ENCODE results near the gene SERPINA12. TPM values are rescaled to one million over a fixed set of nuclear protein-coding genes. Genes with fewer than 3 reads are reported as not detected.
A peak's percentile ranks its signal among the peaks of the same experiment; 100 is the strongest.

The SERPINA12 gene
- total and polyA plus RNA-seq, 8 donors = not detected

DNA sequence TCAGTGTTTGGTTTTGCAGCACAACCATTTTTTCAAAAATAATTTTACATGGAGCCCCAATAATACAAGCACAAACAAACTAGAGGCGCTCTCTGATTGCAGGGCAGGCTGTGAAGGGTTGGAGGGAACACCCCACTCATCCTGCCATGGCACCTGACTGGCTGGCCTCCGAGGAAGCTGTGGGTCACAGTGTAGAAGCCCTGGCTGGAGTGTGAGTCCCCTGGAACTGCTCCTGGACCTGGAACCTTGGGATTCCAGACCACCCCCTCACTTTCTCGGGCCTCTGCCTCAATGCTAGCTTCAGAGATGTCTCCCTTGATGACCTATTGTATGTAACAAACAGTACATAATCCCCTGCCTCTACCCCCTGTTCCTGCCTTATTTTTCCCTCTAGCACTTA, 14.8 kb upstream of the SERPINA12 start:
- Histone ChIP-seq H3K27me3 (no peaks in the 10 kb centered on the region), H3K9me3 (no peaks in the 10 kb centered on the region), H3K27ac (no peak overlapping the region), H3K36me3 (no peaks in the 10 kb centered on the region), H3K4me1 (no peaks in the 10 kb centered on the region), H3K4me3 (no peak overlapping the region)
- TF ChIP-seq, protein P1, sequence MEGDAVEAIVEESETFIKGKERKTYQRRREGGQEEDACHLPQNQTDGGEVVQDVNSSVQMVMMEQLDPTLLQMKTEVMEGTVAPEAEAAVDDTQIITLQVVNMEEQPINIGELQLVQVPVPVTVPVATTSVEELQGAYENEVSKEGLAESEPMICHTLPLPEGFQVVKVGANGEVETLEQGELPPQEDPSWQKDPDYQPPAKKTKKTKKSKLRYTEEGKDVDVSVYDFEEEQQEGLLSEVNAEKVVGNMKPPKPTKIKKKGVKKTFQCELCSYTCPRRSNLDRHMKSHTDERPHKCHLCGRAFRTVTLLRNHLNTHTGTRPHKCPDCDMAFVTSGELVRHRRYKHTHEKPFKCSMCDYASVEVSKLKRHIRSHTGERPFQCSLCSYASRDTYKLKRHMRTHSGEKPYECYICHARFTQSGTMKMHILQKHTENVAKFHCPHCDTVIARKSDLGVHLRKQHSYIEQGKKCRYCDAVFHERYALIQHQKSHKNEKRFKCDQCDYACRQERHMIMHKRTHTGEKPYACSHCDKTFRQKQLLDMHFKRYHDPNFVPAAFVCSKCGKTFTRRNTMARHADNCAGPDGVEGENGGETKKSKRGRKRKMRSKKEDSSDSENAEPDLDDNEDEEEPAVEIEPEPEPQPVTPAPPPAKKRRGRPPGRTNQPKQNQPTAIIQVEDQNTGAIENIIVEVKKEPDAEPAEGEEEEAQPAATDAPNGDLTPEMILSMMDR (IDR thresholded peaks at IDR 0.05) = no peak
- ATAC-seq (no peak), DNase-seq (no peak), FAIRE-seq (no peak)
- intact Hi-C loops (cut with DNase I) = no loop called here
- 63 to 68% methylated on average over 3 of the region's 3 CpGs for WGBS, 2 donors

DNA sequence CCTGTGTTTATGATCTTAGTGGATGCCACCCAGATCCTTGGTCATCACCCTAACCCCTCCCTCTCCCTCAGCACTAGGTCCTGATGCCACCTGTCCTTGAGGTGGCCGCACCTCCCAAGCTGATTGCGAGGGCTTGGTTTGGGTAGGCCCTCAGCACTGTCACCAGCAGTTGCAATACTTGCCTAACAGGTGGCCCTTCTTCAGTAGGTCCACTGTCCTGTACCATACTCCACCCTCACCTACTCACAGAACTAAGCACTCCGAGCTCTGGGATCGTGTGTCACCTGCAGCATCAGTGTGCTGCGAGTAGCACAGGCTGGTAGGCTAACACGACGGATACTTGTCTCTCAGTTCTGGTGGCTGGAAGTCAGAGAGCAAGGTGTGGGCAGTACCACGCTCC, 14.0 kb upstream of the SERPINA12 start:
- Histone ChIP-seq H3K9me3 (no peaks in the 10 kb centered on the region), H3K27ac (no peak overlapping the region), H3K4me3 (no peak overlapping the region), H3K4me1 (no peaks in the 10 kb centered on the region), H3K27me3 (no peaks in the 10 kb centered on the region), H3K36me3 (no peaks in the 10 kb centered on the region)
- 83 to 84% methylated on average over 8 of the region's 8 CpGs for WGBS, 2 donors
- DNase-seq = no peak
- intact Hi-C loops (cut with DNase I) = no loop called here
- TF ChIP-seq, protein P1 (IDR thresholded peaks at IDR 0.05) = no peak
- no peak for FAIRE-seq
- ATAC-seq = no peak

DNA sequence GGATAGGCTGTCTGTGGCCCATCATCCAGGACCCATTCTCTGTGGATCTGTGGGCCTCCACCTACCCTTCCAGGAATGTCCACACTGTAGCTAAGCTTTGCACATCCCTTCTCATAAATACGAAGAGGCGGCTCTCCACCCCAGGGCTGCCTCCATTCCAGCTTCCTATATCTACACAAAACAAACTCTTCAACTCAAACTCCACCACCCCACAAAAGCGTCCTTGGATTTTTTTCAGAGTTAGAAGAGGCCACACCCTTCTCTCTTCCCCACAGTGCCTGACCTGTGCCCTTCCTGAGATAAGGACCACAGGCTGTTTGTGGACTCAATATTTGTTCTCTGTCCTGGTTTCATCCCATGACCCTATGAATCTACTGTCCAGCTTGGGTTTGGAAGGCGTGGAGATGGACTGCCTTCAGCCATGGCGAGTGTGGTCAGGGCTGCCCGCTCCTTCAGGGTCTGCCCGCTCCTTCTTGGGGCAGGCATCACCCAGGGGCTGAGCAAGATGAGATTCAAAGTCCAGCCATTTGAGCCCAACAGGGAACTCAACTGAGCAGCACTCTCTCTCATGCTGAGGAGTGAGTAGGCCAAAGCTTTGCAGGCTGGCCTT, 13.0 kb upstream of the SERPINA12 start:
- ATAC-seq = no peak
- no peaks in the 10 kb centered on the region for H3K27me3 ChIP-seq
- no peak for FAIRE-seq
- no peak for DNase-seq
- H3K4me3 ChIP-seq = no peak overlapping the region
- intact Hi-C loops (cut with DNase I) = no loop called here
- H3K9me3 ChIP-seq = no peaks in the 10 kb centered on the region
- H3K36me3 ChIP-seq = no peaks in the 10 kb centered on the region
- no peak overlapping the region for H3K27ac ChIP-seq
- TF ChIP-seq, protein P1 (IDR thresholded peaks at IDR 0.05) = no peak
- WGBS, 2 donors = 80 to 85% methylated on average over 7 of the region's 7 CpGs
- H3K4me1 ChIP-seq = no peaks in the 10 kb centered on the region

DNA sequence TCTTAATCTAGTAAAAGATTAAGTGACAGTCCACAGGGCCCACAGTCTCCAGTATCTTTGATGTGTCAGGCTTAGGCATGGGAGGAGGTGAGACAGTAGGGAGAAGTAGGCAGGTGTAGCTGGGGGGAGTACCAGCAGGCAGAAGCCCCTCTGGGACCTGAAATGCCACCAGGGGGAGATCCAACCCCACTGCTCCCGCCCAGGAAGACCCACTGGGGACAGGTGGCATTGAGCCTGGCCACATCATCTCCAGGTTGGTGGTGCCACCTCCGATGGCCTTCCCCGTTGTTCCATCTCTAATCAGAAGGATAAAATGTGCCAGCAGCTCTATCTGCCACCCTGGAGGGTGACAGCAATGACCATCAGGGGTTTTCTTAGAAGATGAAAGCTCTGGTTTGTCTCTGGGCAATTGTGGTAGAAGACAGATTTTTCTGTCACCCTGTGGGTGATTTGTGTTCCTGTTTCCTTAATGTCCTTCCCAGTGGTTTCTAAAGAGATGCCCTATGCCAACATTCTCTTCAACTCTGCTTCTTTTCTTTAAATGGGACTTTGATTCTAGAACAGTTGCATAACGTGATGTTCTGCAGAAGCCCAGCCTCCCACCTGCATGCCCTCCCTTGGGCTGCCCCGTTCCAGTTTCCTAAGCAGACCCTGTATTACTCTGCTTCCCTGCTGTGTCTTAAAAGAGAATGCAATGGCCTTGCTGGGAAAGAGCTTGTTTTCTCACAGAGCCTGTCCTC, 12.3 kb upstream of the SERPINA12 start:
- DNase-seq (no peak), FAIRE-seq (no peak), ATAC-seq (no peak)
- H3K36me3 ChIP-seq = no peaks in the 10 kb centered on the region
- H3K9me3 ChIP-seq = no peaks in the 10 kb centered on the region
- no peak overlapping the region for H3K4me3 ChIP-seq
- H3K4me1 ChIP-seq = no peaks in the 10 kb centered on the region
- no peaks in the 10 kb centered on the region for H3K27me3 ChIP-seq
- intact Hi-C loops (cut with DNase I) = no loop called here
- H3K27ac ChIP-seq = no peak overlapping the region
- WGBS, 2 donors = 61 to 65% methylated on average over 5 of the region's 5 CpGs
- TF ChIP-seq, protein P1 (IDR thresholded peaks at IDR 0.05) = no peak

DNA sequence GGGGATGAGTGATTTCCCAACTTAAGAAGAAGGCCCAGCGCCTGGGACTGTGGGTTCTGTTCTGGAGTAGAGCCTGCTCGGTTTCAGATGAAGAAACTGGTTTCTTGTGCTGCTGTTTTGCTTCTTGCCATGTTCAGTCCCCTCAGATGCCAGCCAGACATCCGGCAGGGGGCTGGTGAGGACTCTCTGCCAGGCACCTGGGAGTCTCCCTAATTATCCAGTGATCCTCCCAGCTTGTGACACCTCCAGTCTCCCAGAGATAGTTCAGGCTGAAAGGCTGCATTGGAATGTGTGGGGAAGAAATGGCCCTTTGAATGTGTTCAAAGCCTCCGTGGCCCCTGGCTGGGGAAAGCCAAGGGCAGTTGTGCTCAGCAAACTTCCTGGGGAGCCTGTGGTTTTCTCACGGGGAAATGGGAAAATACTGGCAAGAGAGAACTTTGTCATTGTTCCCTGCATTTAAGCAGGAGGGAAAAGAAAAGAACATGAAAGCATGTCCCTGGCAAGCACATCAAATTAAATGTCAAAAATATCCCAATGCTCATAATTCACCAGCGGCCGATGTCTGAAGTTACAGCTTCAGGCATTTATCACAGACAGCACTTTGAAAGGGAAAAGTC, 8.5 kb upstream of the SERPINA12 start:
- DNase-seq = no peak
- H3K27ac ChIP-seq = no peak overlapping the region

More for the DNA sequence above, 8.5 kb upstream of the SERPINA12 start:
- TF ChIP-seq, protein P1 (IDR thresholded peaks at IDR 0.05) = no peak
- intact Hi-C loops (cut with DNase I) = no loop called here
- ATAC-seq (peak in 1 of 4 donors; percentile 12), FAIRE-seq (no peak)
- no peaks in the 10 kb centered on the region for H3K9me3 ChIP-seq
- H3K36me3 ChIP-seq = no peaks in the 10 kb centered on the region
- H3K4me1 ChIP-seq = no peaks in the 10 kb centered on the region
- H3K27me3 ChIP-seq = no peaks in the 10 kb centered on the region
- 41 to 52% methylated on average over 7 of the region's 7 CpGs for WGBS, 2 donors
- H3K4me3 ChIP-seq = no peak overlapping the region

All from pancreas (tissue), 10 donors.